HG03469 (cell line): Measurements from ENCODE around the gene ENPP3.

ENCODE experiments used
- ATAC-seq: cut with Tn5 transposase; IDR thresholded peaks from one replicate; pipeline ENCODE4 v1.9.1; 2021; ENCODE audit warnings: mild to moderate bottlenecking, moderate library complexity, moderate number of reproducible peaks; ENCODE audit not compliant: unreplicated experiment

Gene ENPP3

GRCh38 chr6:131642565-131642964 is 5.5 kb downstream of the ENPP3 start:
- ATAC-seq = no peak

- no peak for ATAC-seq
Observed at GRCh38 chr6:131642987-131643611, 6.0 kb downstream of the ENPP3 start.

- no peak for ATAC-seq
Observed at GRCh38 chr6:131643855-131644460, 6.9 kb downstream of the ENPP3 start.

GRCh38 chr6:131644921-131645320 is 7.8 kb downstream of the ENPP3 start:
- ATAC-seq = no peak

- ATAC-seq = no peak
Observed at GRCh38 chr6:131645846-131646245, 8.7 kb downstream of the ENPP3 start.

GRCh38 chr6:131646249-131646670 is 9.2 kb downstream of the ENPP3 start:
- no peak for ATAC-seq

GRCh38 chr6:131651782-131652181 is 14.7 kb downstream of the ENPP3 start:
- ATAC-seq = no peak

GRCh38 chr6:131652472-131652871 is 15.4 kb downstream of the ENPP3 start:
- no peak for ATAC-seq

- no peak for ATAC-seq
Observed at GRCh38 chr6:131654326-131654725, 17.2 kb downstream of the ENPP3 start.

- no peak for ATAC-seq
Observed at GRCh38 chr6:131655387-131655786, 18.3 kb downstream of the ENPP3 start.

- ATAC-seq = no peak
Observed at GRCh38 chr6:131655951-131656350, 18.8 kb downstream of the ENPP3 start.

GRCh38 chr6:131656667-131657066 is 19.6 kb downstream of the ENPP3 start:
- ATAC-seq = no peak

GRCh38 chr6:131657222-131657621 is 20.1 kb downstream of the ENPP3 start:
- ATAC-seq = no peak

- ATAC-seq = no peak
Observed at GRCh38 chr6:131657630-131658111, 20.6 kb downstream of the ENPP3 start.

- no peak for ATAC-seq
Observed at GRCh38 chr6:131658287-131658686, 21.2 kb downstream of the ENPP3 start.

- ATAC-seq = no peak
Observed at GRCh38 chr6:131660195-131660594, 23.1 kb downstream of the ENPP3 start.

GRCh38 chr6:131663578-131664165 is 26.6 kb downstream of the ENPP3 start:
- no peak for ATAC-seq

GRCh38 chr6:131669891-131670290 is 32.8 kb downstream of the ENPP3 start:
- ATAC-seq = no peak

GRCh38 chr6:131673184-131673583 is 36.1 kb downstream of the ENPP3 start:
- no peak for ATAC-seq

- no peak for ATAC-seq
Observed at GRCh38 chr6:131678442-131678841, 41.3 kb downstream of the ENPP3 start.

GRCh38 chr6:131680868-131681267 is 43.8 kb downstream of the ENPP3 start:
- ATAC-seq = no peak

GRCh38 chr6:131681585-131681984 is 44.5 kb downstream of the ENPP3 start:
- ATAC-seq = no peak
